Fibroblast of villous mesenchyme (primary cell): Measurements from ENCODE around the gene TOX2. TPM values are rescaled to one million over a fixed set of nuclear protein-coding genes. Genes with fewer than 3 reads are reported as not detected.
A peak's percentile ranks its signal among the peaks of the same experiment; 100 is the strongest.

ENCODE experiments used
- DNase-seq: peaks from one replicate; pipeline ENCODE4 v3.0.0-alpha.2; 2010; ENCODE audit warnings: low read depth
- H3K4me3 ChIP-seq: 2 replicates; pipeline ENCODE4 v1.5.1; 2011; ENCODE audit warnings: low read depth, mild to moderate bottlenecking, low read length
- total RNA-seq: library from RNA; depleted of rRNA; stranded (reverse); fragments of >200 nt; gene quantifications from 2 replicates; pipeline ENCODE4 v1.2.3, GENCODE V29; 2012
- TF ChIP-seq, protein P1 (sequence below): IDR thresholded peaks from 2 replicates; pipeline ENCODE4 v1.5.1; 2012; ENCODE audit warnings: low read depth, mild to moderate bottlenecking, low read length; ENCODE audit not compliant: insufficient read depth

Gene TOX2
- total RNA-seq, 1 donor, result 0.43 TPM

DNA sequence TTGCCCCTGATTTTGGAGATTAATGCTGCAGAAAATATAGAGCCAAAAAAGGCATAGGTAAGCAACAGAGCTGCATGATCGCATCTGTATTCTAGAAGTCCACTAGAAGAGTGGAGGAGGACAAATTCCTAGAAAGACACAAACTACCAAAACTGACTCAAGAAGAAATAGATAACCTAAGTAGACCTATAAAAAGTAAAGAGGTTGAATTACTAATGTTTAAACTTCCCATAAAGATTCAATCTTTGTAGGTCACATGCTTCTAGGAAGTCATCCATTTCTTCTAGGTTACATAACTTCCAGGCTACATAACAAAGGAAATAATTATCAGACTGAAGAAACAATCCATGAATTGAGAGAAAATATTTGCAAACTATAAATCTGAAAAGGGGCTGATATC is 187.9 kb downstream of the TOX2 start:
- H3K4me3 ChIP-seq, result no peak overlapping the region
- DNase-seq, result no peak
- TF ChIP-seq, protein P1, sequence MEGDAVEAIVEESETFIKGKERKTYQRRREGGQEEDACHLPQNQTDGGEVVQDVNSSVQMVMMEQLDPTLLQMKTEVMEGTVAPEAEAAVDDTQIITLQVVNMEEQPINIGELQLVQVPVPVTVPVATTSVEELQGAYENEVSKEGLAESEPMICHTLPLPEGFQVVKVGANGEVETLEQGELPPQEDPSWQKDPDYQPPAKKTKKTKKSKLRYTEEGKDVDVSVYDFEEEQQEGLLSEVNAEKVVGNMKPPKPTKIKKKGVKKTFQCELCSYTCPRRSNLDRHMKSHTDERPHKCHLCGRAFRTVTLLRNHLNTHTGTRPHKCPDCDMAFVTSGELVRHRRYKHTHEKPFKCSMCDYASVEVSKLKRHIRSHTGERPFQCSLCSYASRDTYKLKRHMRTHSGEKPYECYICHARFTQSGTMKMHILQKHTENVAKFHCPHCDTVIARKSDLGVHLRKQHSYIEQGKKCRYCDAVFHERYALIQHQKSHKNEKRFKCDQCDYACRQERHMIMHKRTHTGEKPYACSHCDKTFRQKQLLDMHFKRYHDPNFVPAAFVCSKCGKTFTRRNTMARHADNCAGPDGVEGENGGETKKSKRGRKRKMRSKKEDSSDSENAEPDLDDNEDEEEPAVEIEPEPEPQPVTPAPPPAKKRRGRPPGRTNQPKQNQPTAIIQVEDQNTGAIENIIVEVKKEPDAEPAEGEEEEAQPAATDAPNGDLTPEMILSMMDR, result no peak

DNA sequence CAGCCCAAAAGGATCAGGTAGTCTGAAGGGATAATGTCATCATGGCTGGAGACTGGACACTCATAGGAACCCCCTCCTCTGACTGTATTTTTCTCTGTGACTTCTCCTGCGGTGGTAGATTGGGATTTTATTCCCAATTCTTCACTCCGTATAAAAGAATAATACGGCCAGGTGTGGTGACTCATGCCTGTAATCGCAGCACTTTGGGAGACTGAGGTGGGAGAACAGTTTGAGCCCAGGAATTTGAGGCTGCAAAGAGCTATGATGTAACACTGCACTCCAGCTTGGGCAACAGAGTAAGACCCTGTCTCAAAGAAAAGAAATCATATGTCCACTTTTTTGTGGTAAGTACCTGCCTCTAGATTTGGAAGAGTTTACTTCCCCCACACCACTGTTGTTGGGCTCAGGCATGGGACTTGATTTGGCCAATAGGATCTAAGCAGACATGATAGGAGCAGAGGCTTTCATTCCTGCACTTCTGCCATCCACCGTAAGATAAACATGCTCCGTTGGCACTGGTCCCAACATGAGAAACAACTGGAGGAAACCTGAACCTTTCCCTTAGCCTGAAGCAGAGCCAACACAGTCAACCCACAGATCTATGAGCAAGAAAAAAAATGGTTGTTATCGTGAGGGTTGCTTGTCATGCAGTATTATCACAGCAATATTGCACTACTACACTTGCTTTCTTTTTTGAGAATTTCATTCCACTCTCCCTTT is 190.3 kb downstream of the TOX2 start:
- no peak overlapping the region for H3K4me3 ChIP-seq
- peak; percentile 59 for DNase-seq
- TF ChIP-seq, protein P1, result no peak

DNA sequence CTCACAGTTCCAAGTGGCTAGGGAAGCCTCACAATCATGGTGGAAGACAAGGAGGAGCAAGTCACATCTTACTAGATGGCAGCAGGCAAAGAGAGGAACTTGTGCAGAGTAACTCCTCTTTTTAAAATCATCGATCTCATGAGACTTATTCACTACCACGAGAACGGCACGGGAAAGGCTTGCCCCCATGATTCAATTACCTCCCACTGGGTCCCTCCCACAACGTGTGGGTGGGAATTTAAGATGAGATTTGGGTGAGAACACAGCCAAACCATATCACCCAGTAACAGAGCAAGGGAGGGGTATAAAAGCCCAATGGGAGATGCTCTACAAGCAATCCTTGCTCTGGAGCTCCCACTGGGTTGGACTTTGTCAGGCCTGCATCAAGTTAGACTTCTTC is 192.0 kb downstream of the TOX2 start:
- TF ChIP-seq, protein P1, result no peak
- H3K4me3 ChIP-seq, result no peak overlapping the region
- no peak for DNase-seq

DNA sequence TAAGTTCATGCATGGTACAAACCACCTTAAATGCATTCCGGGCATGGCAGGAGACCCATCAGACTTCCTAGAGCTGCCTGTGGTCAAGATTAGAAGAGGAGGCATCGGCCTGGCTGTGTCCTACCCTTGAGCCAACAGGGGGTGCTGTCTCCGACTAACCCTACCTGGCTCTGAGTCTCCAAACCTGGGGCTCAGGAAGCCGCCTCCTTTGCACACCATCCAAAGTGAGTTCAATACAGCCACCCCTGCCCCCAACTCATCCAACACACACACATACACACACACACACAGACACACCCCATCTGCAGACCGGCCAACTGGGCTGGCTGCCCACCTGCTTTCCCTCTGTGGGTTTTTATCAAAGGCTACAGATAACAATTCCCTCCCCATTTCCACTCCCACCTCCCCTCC is 195.3 kb downstream of the TOX2 start:
- H3K4me3 ChIP-seq, result no peak overlapping the region
- no peak for DNase-seq
- TF ChIP-seq, protein P1, result no peak

DNA sequence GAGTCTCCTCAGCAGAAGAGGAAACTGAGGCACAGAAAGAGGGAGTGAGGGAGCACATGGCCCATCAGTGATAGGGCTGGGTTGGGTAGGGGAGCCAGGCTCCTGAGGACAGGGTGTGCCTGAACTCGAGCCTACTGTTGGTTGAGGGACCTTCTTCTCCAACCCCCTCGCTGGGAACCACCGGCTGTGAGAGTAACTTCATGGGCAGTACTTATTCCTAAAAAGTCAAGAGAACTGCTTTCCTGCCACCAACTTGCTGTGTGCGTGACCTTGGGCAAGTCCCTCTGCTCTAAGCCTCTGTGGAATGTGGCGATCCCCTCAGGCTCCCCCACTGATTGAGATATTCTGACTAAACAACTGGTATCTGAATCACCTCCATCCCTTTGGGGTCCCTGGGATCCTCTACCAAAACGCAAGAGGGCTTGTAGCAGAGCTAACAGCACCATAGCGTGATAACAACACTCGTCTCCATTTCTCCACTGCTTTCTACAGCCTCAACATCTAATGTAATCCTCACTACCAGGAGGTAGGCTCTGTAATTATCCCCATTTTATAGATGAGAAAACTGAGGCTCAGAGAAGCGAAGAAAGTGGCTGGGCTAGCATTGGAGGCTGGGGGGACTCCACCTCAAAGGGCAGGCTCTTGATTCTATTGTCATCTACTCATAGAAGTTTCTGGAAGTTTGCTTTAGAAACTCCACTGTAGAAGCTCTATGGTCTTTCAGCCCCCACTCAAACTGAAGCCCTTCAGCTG is 196.3 kb downstream of the TOX2 start:
- no peak overlapping the region for H3K4me3 ChIP-seq
- TF ChIP-seq, protein P1, result no peak
- no peak for DNase-seq

DNA sequence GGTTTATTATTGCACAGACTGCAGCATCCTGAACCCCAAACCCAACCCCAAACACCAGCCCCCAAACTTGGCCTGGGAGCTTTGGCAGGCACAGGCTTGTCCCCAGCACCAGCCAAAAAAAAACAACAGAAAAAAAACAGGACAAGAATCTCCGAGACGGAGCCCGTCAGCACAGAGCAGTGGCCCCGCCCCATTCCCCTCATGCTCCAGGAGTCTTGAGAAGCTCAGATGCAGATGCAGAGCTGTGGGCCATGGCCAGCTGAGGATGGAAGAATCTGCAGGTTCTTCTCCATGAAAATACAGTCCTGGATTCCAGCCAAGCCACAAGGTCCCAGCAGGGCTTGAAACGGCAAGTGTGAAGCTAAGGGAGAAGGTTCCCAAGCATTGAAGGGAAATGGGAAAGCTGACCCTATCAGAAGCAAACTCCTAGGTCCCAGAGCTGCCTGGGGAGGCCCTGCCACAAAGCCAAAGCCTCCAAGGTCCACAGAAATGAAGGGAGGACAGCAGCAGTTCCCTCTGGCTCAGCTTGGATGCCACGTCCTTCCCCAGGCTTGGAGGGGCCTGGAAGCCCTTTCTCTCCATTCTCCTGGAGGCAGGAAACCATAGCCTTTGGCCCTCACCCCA is 197.2 kb downstream of the TOX2 start:
- TF ChIP-seq, protein P1, result no peak
- no peak overlapping the region for H3K4me3 ChIP-seq
- peak; percentile 41 for DNase-seq
